Sigmoid colon (tissue), 7 donors: ENCODE measurements around the gene IRF7. TPM values are rescaled to one million over a fixed set of nuclear protein-coding genes. Genes with fewer than 3 reads are reported as not detected.
A peak's percentile ranks its signal among the peaks of the same experiment; 100 is the strongest.

Source experiments
- DNase-seq: peaks from one replicate; pipeline ENCODE4 v3.0.0-alpha.2; 2019
- H3K27ac ChIP-seq, 4 donors: fragments of 200-600 bp; sonication (generic); one replicate each; pipeline ENCODE4 v1.5.1; 2016 to 2019; ENCODE audit warnings: mild to moderate bottlenecking in 1 of 4
- H3K27me3 ChIP-seq, 3 donors: fragments of 200-600 bp; sonication (generic); one replicate each; pipeline ENCODE4 v1.5.1; 2019; ENCODE audit warnings: mild to moderate bottlenecking in 1 of 3
- H3K36me3 ChIP-seq, 4 donors: fragments of 200-600 bp; sonication (generic); one replicate each; pipeline ENCODE4 v1.5.1; 2016 to 2019
- H3K4me1 ChIP-seq, 4 donors: fragments of 200-600 bp; sonication (generic); one replicate each; pipeline ENCODE4 v1.5.1; 2017 to 2019
- H3K4me3 ChIP-seq, 4 donors: fragments of 200-600 bp; sonication (generic); one replicate each; pipeline ENCODE4 v1.5.1; 2017 to 2019; ENCODE audit warnings: mild to moderate bottlenecking in 2 of 4, moderate library complexity in 1 of 4
- H3K9me3 ChIP-seq, 4 donors: fragments of 200-600 bp in 3 of 4; sonication (generic) in 3 of 4; one replicate each; pipeline versions ENCODE4 v1.5.1 to v1.6.1; 2013 to 2019
- CTCF ChIP-seq, 4 experiments: fragments of 450-650 bp in 3 of 4; fragments of 200-600 bp in 1 of 4; IDR thresholded peaks; one replicate each; pipeline ENCODE4 v1.5.1; 2016 to 2019; ENCODE audit warnings: antibody characterized with exemption in 4 of 4, mild to moderate bottlenecking in 3 of 4, moderate library complexity in 2 of 4
- EP300 ChIP-seq, 4 donors: sonication (generic); formaldehyde crosslinking; IDR thresholded peaks; one replicate each; pipeline ENCODE4 v1.6.1; 2017; ENCODE audit warnings: antibody characterized with exemption in 4 of 4
- POLR2A ChIP-seq, 2 donors: fragments of 450-650 bp; IDR thresholded peaks; one replicate each; pipeline ENCODE4 v1.6.1; 2016; ENCODE audit warnings: antibody characterized with exemption in 2 of 2, mild to moderate bottlenecking in 2 of 2, moderate library complexity in 2 of 2
- POLR2AphosphoS5 ChIP-seq, 4 donors: sonication (generic); formaldehyde crosslinking; IDR thresholded peaks; one replicate each; pipeline ENCODE4 v1.6.1; 2017; ENCODE audit warnings: antibody characterized with exemption in 4 of 4
- WGBS, 2 donors: extraction: QIAGEN DNeasy Blood & Tissue Kit; methylation state at CpG; one replicate each; pipeline ENCODE4 v1.1.7; 2013; 5-methylcytosine and 5-hydroxymethylcytosine counted together
- intact Hi-C: fragments of 100-400 bp; cut with DNase I; formaldehyde crosslinking; loops from one replicate; pipeline ENCODE4 v1.15.1; 2023
- polyA plus RNA-seq, 3 donors: library from polyadenylated mRNA; stranded (reverse); fragments of 200-250 nt; gene quantifications; one replicate each; pipeline ENCODE4 v1.2.3, GENCODE V29; 2013
- total RNA-seq, 4 donors: library from RNA; depleted of rRNA; stranded (reverse); fragments of >200 nt; gene quantifications; one replicate each; pipeline ENCODE4 v1.1.0, GENCODE V29; 2016
- donor health status: healthy with polysubstance abuse.
- donor health status: Bipolar disorder and iron deficiency.
- donor health status: healthy.

Gene IRF7
- total and polyA plus RNA-seq, 7 donors: 8.6 to 73.9 (median 16.1) TPM

DNA sequence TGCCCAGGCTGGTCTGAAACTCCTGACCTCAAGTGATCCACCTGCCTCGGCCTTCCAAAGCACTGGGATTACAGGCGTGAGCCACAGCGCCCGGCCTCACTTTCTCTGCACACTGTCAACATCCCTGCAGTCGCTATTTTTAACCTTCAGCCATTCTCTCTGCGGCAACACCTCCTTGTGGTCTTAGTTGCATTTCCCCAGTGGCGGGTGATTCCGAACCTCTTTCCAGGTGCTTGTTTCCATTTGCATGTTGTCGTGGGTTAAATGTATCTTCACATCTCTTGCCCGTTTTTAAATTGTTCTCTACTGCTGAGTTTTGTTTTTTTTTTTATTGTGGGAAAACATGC, 13.5 kb upstream of the IRF7 start:
- 45 to 74% methylated on average over 10 of the region's 10 CpGs for WGBS, 2 donors
- Histone ChIP-seq H3K36me3 (peaks cover 0 to 16% (median 0%) of the 10 kb centered on the region in 4 donors), H3K4me1 (peaks cover 0 to 29% (median 25%) of the 10 kb centered on the region in 4 donors), H3K4me3 (no peak overlapping the region), H3K27ac (peak overlapping the region; percentile 25 to 63 (median 46)), H3K27me3 (peaks cover 0 to 24% (median 0%) of the 10 kb centered on the region in 3 donors), H3K9me3 (no peaks in the 10 kb centered on the region)
- TF ChIP-seq POLR2A (IDR thresholded peaks at IDR 0.05) (no peak), POLR2AphosphoS5 (IDR thresholded peaks at IDR 0.05) (peak in 1 of 4 donors; percentile 18), CTCF (IDR thresholded peaks at IDR 0.05) (peak in 3 of 4 experiments; percentile 4 to 26 (median 16))
- intact Hi-C loops: no loop called here
- DNase-seq: peak; percentile 69

DNA sequence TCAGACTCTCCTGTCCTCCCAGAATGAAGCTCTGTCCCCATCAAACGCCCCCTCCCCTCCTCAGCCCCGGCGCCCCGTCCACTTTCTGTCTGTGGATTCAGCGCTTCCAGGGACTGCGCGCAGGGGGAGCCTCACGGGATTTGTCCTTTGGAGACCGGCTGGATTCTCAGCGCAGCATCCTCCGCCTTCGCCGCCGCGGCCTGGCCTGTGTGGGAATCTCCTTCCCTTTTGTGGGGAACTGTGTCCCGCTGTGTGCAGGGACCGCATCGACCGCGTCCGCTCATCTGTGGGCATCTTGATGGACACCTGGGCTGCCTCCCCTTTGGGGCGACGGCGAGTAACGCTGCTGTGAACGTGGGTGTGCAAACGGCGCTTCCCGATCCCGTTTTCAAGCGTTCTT, 12.3 kb upstream of the IRF7 start:
- intact Hi-C loops: no loop called here
- Histone ChIP-seq H3K27ac (peak overlapping the region in 2 of 4 donors; percentile 8 to 63), H3K27me3 (peaks cover 0 to 36% (median 0%) of the 10 kb centered on the region in 3 donors), H3K36me3 (peaks cover 0 to 24% (median 2%) of the 10 kb centered on the region in 4 donors), H3K9me3 (no peaks in the 10 kb centered on the region), H3K4me1 (peaks cover 0 to 29% (median 25%) of the 10 kb centered on the region in 4 donors), H3K4me3 (no peak overlapping the region)
- TF ChIP-seq POLR2AphosphoS5 (IDR thresholded peaks at IDR 0.05) (no peak), POLR2A (IDR thresholded peaks at IDR 0.05) (no peak), EP300 (IDR thresholded peaks at IDR 0.05) (no peak), CTCF (IDR thresholded peaks at IDR 0.05) (no peak)
- WGBS, 2 donors: 94% methylated on average over 31 of the region's 31 CpGs
- no peak for DNase-seq

GRCh38 chr11:627308-627576, 11.5 kb upstream of the IRF7 start:
- intact Hi-C loops: no loop called here
- Histone ChIP-seq H3K27me3 (peaks cover 0 to 37% (median 0%) of the 10 kb centered on the region in 3 donors), H3K4me3 (no peak overlapping the region), H3K36me3 (peaks cover 0 to 23% (median 3%) of the 10 kb centered on the region in 4 donors), H3K9me3 (no peaks in the 10 kb centered on the region), H3K27ac (no peak overlapping the region), H3K4me1 (peaks cover 0 to 29% (median 25%) of the 10 kb centered on the region in 4 donors)
- TF ChIP-seq EP300 (IDR thresholded peaks at IDR 0.05): no peak
- no peak for DNase-seq
- 15 to 18% methylated on average over 28 of the region's 28 CpGs for WGBS, 2 donors

GRCh38 chr11:626475-627307, 10.9 kb upstream of the IRF7 start, which contains the start of gene SCT:
SCT (minus strand) TSS chr11:627181; CDS start chr11:627143, 38 bp downstream.
- no peak within 1 kb of the TSS for H3K4me3 ChIP-seq
- 3 to 7% methylated on average over 72 of the region's 72 CpGs for WGBS, 2 donors

More at GRCh38 chr11:626475-627307, 10.9 kb upstream of the IRF7 start, which contains the start of gene SCT:
- intact Hi-C loops: no loop called here
- peak; percentile 62 for DNase-seq
- H3K9me3 ChIP-seq: no peaks in the 10 kb centered on the region
- H3K4me1 ChIP-seq: peaks cover 0 to 29% (median 25%) of the 10 kb centered on the region in 4 donors
- peaks cover 0 to 37% (median 0%) of the 10 kb centered on the region in 3 donors for H3K27me3 ChIP-seq
- peaks cover 0 to 18% (median 3%) of the 10 kb centered on the region in 4 donors for H3K36me3 ChIP-seq
- no peak within 1 kb of the TSS for H3K27ac ChIP-seq
- TF ChIP-seq CTCF (IDR thresholded peaks at IDR 0.05) (no peak), EP300 (IDR thresholded peaks at IDR 0.05) (no peak), POLR2AphosphoS5 (IDR thresholded peaks at IDR 0.05) (no peak), POLR2A (IDR thresholded peaks at IDR 0.05) (no peak)
